Measurements from ENCODE around the gene PKP1.

Gene PKP1

DNA sequence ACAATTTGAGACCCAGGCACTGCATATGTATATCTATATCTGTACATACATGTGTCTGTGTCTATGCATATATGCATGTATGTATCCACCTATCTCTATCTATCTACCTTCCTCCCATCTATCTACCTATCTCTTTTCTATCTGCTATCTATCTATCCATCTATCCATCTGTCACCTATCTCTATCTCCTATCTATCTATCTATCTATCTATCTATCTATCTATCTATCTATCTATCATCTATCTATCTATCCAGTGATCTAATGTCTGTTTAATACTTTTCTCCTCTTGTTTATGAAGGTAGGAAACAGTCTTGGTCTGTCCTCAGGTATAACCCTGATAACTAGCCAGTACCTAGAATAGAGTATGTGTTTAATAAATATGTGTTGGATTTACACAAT is 68.3 kb downstream of the PKP1 start:
- no peak overlapping the region for H3K27ac ChIP-seq (ENCODE audit: low read depth, low read length)
- no peaks in the 10 kb centered on the region for H3F3A ChIP-seq (ENCODE audit: control insufficient read depth, insufficient read depth)
- H3K27me3 ChIP-seq (ENCODE audit: control insufficient read depth, low read length), result peaks cover 12% of the 10 kb centered on the region; the same call in 1 of the 2 replicates
- H3K4me1 ChIP-seq (ENCODE audit: control insufficient read depth, low read length), result no peaks in the 10 kb centered on the region
- H3K36me3 ChIP-seq (ENCODE audit: control insufficient read depth, low read length), result no peaks in the 10 kb centered on the region
- H3K79me2 ChIP-seq (ENCODE audit: control insufficient read depth, low read length), result no peaks in the 10 kb centered on the region
- H4K20me1 ChIP-seq (ENCODE audit: control insufficient read depth, insufficient read depth, low read depth, low read length), result no peaks in the 10 kb centered on the region
- no peaks in the 10 kb centered on the region for H3K9me2 ChIP-seq (replicated peaks; ENCODE audit: control insufficient read depth, low read length)
- H3K4me2 ChIP-seq (ENCODE audit: low read length), result no peak overlapping the region
- H3K4me3 ChIP-seq (ENCODE audit: low read length), result no peak overlapping the region
- no peak for TF ChIP-seq EZH2phosphoT487 (IDR thresholded peaks at IDR 0.05; ENCODE audit: borderline replicate concordance, low read length)
- TF ChIP-seq CTCF (IDR thresholded peaks at IDR 0.05; ENCODE audit: low read depth, low read length, poor library complexity, severe bottlenecking), result no peak
- no peaks in the 10 kb centered on the region for H3K9me3 ChIP-seq (ENCODE audit: control insufficient read depth, insufficient read depth, low read length)

DNA sequence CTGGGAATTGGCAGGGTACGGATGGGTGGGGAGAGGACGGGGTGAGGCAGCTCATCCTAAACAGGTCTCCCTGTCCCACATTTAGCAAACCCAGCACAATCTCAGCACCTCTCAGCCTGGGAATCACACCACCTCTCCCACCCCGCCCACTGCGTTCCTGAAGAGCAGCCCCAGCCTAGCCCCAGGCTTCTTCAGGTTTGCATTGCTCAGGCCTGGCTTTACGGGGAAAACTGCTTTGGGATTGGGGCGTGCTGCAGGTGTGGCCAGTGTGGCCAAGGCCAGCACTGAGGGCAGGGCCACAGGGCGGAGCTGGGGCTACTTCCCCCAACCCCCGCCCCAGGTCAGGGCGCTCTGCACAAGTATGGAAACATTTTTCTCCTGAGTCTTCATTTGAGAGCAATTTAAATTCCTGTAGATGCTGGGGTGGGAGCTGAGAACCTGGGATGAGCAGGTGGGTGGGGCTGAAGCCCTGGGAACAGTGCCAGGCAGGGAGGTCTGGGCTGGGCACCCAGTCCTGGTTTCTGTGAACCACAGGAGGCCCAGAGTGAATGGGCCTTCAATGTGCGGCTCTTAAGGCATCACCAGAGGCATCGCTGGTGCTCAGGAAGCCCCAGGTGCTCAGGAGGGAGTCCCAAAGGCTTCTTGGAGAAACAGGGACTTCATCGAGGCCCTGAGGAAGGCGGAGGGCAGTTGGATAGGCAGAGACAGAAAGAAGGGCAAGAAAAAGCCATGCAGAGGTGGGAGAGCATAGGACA is 70.1 kb downstream of the PKP1 start:
- Histone ChIP-seq H3K4me2 (ENCODE audit: low read length) (no peak overlapping the region), H3F3A (ENCODE audit: control insufficient read depth, insufficient read depth) (no peaks in the 10 kb centered on the region), H4K20me1 (ENCODE audit: control insufficient read depth, insufficient read depth, low read depth, low read length) (no peaks in the 10 kb centered on the region), H3K4me3 (ENCODE audit: low read length) (no peak overlapping the region), H3K27me3 (ENCODE audit: control insufficient read depth, low read length) (0 out of 2 replicates have a peak, but pooled peaks cover 6% of the 10 kb centered on the region), H3K9me2 (replicated peaks; ENCODE audit: control insufficient read depth, low read length) (no peaks in the 10 kb centered on the region), H3K9me3 (ENCODE audit: control insufficient read depth, insufficient read depth, low read length) (no peaks in the 10 kb centered on the region), H3K36me3 (ENCODE audit: control insufficient read depth, low read length) (no peaks in the 10 kb centered on the region), H3K27ac (ENCODE audit: low read depth, low read length) (no peak overlapping the region), H3K79me2 (ENCODE audit: control insufficient read depth, low read length) (no peaks in the 10 kb centered on the region), H3K4me1 (ENCODE audit: control insufficient read depth, low read length) (no peaks in the 10 kb centered on the region)
- no peak for TF ChIP-seq CTCF (IDR thresholded peaks at IDR 0.05; ENCODE audit: low read depth, low read length, poor library complexity, severe bottlenecking)
- no peak for TF ChIP-seq EZH2phosphoT487 (IDR thresholded peaks at IDR 0.05; ENCODE audit: borderline replicate concordance, low read length)

DNA sequence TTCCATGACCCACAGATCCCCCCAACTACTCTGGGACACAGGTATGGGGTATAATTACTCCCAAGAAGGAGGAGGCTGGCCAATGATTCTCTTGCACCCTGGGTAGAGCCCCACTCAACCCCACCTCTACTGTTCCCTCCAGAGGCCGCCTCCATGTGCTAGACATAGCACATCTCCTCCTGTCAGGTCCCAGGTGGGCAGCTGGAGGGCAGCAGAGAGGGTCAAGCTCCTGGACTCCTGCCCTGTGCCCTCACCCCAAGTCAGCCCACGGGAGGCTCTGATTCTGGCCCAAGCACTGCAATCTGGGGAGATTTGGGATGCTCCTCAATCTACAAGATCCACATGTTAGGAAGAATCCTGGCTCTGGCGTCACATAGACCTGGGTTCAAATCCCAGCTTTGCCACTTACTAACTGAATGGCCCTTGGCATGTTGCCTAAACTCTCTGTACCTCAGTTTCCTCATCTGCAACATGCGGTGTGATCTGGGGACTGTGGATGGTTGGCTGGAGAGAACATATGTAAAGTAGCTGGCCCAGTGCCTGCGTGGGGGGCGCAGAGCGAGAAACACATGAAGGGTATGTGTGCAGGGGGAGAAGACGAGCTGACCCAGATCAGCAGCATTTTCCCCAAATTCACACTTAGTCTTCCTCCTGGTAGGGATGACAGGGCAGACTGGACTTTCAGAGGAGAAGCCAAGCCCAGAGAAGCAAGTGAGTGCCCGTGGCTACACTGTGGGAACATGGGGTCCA is 71.0 kb downstream of the PKP1 start:
- Histone ChIP-seq H3K4me1 (ENCODE audit: control insufficient read depth, low read length) (no peaks in the 10 kb centered on the region), H3K9me2 (replicated peaks; ENCODE audit: control insufficient read depth, low read length) (no peaks in the 10 kb centered on the region), H3K36me3 (ENCODE audit: control insufficient read depth, low read length) (no peaks in the 10 kb centered on the region), H3K4me3 (ENCODE audit: low read length) (no peak overlapping the region), H3K4me2 (ENCODE audit: low read length) (no peak overlapping the region), H3K9me3 (ENCODE audit: control insufficient read depth, insufficient read depth, low read length) (no peaks in the 10 kb centered on the region), H3K79me2 (ENCODE audit: control insufficient read depth, low read length) (no peaks in the 10 kb centered on the region), H3F3A (ENCODE audit: control insufficient read depth, insufficient read depth) (no peaks in the 10 kb centered on the region), H3K27ac (ENCODE audit: low read depth, low read length) (no peak overlapping the region), H4K20me1 (ENCODE audit: control insufficient read depth, insufficient read depth, low read depth, low read length) (no peaks in the 10 kb centered on the region), H3K27me3 (ENCODE audit: control insufficient read depth, low read length) (0 out of 2 replicates have a peak, but pooled peaks cover 6% of the 10 kb centered on the region)
- TF ChIP-seq EZH2phosphoT487 (IDR thresholded peaks at IDR 0.05; ENCODE audit: borderline replicate concordance, low read length) (no peak), CTCF (IDR thresholded peaks at IDR 0.05; ENCODE audit: low read depth, low read length, poor library complexity, severe bottlenecking) (no peak)

Data from DOHH2 (cell line).